ENCODE data around the gene TAAR1.

TAAR1 gene

DNA sequence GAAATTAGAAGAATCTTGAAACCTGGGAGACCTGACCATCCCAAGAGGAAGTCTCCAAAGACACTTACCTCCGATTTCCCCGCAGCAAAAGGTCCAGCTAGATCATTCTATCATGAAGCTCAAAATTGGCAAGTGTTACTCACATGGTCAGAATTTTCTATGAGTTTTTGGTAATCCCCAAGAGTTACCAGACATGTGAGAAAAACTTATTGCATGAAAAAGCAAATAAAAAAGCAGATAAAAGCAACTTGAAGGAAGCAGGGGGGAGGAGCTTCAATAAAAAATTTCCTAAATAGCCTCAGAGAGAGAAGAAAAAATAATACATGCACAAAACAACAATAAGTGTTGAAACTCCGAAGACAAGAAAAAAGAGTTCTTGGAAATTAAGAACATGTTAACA lies 27.5 kb upstream of the TAAR1 start:
- no peak overlapping the region for H2AFZ ChIP-seq (ENCODE audit: low read depth, low read length, severe bottlenecking)

DNA sequence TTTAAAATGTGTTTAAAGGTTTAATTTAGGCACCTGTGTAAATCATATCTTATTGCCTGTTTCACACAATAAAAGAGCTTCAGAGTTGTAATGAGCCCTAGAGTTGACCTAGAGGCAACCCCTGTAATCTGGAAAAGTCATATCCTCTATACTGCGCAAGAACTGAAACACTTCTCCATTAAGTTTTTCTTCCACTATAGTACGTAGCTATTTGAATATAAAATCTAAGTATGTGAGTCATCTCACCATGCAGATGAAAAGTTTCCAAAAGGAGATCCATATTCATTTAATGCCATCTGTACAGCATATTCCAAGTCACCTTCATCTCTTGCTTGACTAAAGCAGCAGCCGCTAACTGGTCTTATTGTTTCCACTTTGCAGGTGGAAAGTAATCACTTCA lies 26.0 kb upstream of the TAAR1 start:
- Histone ChIP-seq H3K9me2 (replicated peaks; ENCODE audit: insufficient read depth, low read length) (no peaks in the 10 kb centered on the region), H3K27me3 (ENCODE audit: low read length) (no peaks in the 10 kb centered on the region), H2AFZ (ENCODE audit: low read depth, low read length, severe bottlenecking) (no peak overlapping the region), H3K79me2 (ENCODE audit: insufficient read depth, low read length) (no peaks in the 10 kb centered on the region), H3K9me3 (ENCODE audit: insufficient read depth, low read length) (no peaks in the 10 kb centered on the region), H3K9ac (ENCODE audit: low read length) (no peak overlapping the region), H3K27ac (ENCODE audit: low read depth, low read length) (no peak overlapping the region), H3K4me3 (ENCODE audit: insufficient read depth, low read length, poor library complexity, severe bottlenecking) (no peak overlapping the region), H3K36me3 (ENCODE audit: low read length) (no peaks in the 10 kb centered on the region), H3K4me2 (ENCODE audit: low read depth, low read length, poor library complexity, severe bottlenecking) (no peak overlapping the region), H4K20me1 (ENCODE audit: low read depth, low read length) (no peaks in the 10 kb centered on the region), H3F3A (ENCODE audit: insufficient read depth) (no peaks in the 10 kb centered on the region)
- TF ChIP-seq EZH2phosphoT487 (conservative IDR thresholded peaks at IDR 0.05; ENCODE audit: low read length) = no peak
- TF ChIP-seq, protein P1, sequence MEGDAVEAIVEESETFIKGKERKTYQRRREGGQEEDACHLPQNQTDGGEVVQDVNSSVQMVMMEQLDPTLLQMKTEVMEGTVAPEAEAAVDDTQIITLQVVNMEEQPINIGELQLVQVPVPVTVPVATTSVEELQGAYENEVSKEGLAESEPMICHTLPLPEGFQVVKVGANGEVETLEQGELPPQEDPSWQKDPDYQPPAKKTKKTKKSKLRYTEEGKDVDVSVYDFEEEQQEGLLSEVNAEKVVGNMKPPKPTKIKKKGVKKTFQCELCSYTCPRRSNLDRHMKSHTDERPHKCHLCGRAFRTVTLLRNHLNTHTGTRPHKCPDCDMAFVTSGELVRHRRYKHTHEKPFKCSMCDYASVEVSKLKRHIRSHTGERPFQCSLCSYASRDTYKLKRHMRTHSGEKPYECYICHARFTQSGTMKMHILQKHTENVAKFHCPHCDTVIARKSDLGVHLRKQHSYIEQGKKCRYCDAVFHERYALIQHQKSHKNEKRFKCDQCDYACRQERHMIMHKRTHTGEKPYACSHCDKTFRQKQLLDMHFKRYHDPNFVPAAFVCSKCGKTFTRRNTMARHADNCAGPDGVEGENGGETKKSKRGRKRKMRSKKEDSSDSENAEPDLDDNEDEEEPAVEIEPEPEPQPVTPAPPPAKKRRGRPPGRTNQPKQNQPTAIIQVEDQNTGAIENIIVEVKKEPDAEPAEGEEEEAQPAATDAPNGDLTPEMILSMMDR (IDR thresholded peaks at IDR 0.05; ENCODE audit: insufficient read depth, low read length, poor library complexity, severe bottlenecking) = no peak

More for the DNA sequence above, 27.5 kb upstream of the TAAR1 start:
- Histone ChIP-seq H3K9ac (ENCODE audit: low read length) (no peak overlapping the region), H3K27ac (ENCODE audit: low read depth, low read length) (no peak overlapping the region), H3K79me2 (ENCODE audit: insufficient read depth, low read length) (no peaks in the 10 kb centered on the region), H4K20me1 (ENCODE audit: low read depth, low read length) (no peaks in the 10 kb centered on the region), H3K9me3 (ENCODE audit: insufficient read depth, low read length) (no peaks in the 10 kb centered on the region), H3K36me3 (ENCODE audit: low read length) (no peaks in the 10 kb centered on the region), H3K4me2 (ENCODE audit: low read depth, low read length, poor library complexity, severe bottlenecking) (no peak overlapping the region), H3K9me2 (replicated peaks; ENCODE audit: insufficient read depth, low read length) (no peaks in the 10 kb centered on the region), H3K27me3 (ENCODE audit: low read length) (no peaks in the 10 kb centered on the region), H3K4me3 (ENCODE audit: insufficient read depth, low read length, poor library complexity, severe bottlenecking) (no peak overlapping the region), H3F3A (ENCODE audit: insufficient read depth) (no peaks in the 10 kb centered on the region)
- TF ChIP-seq EZH2phosphoT487 (conservative IDR thresholded peaks at IDR 0.05; ENCODE audit: low read length) = no peak
- TF ChIP-seq, protein P1 (IDR thresholded peaks at IDR 0.05; ENCODE audit: insufficient read depth, low read length, poor library complexity, severe bottlenecking) = no peak

DNA sequence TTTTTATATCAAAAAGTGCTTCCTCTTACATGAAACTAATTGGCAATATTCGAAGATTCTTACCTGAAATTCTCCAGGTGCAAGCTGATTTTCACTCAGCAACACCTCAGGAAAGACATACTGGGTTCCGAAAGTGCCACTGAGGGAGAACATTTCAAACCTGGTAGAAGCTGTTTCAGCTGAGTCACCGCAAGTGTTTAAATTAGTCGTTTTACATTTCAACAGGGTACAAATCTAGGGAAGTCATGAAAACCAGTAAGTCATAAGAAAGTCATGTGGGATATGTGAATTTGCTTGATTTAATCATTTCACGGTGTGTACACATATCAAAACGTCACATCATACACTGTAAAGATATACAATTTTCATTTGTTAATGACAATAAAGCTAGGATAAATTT lies 25.3 kb upstream of the TAAR1 start:
- Histone ChIP-seq H3K79me2 (ENCODE audit: insufficient read depth, low read length) (no peaks in the 10 kb centered on the region), H3F3A (ENCODE audit: insufficient read depth) (no peaks in the 10 kb centered on the region), H3K4me2 (ENCODE audit: low read depth, low read length, poor library complexity, severe bottlenecking) (no peak overlapping the region), H3K27ac (ENCODE audit: low read depth, low read length) (no peak overlapping the region), H2AFZ (ENCODE audit: low read depth, low read length, severe bottlenecking) (no peak overlapping the region), H3K27me3 (ENCODE audit: low read length) (no peaks in the 10 kb centered on the region), H3K9me2 (replicated peaks; ENCODE audit: insufficient read depth, low read length) (no peaks in the 10 kb centered on the region), H3K4me3 (ENCODE audit: insufficient read depth, low read length, poor library complexity, severe bottlenecking) (no peak overlapping the region), H3K36me3 (ENCODE audit: low read length) (no peaks in the 10 kb centered on the region), H3K9me3 (ENCODE audit: insufficient read depth, low read length) (no peaks in the 10 kb centered on the region), H4K20me1 (ENCODE audit: low read depth, low read length) (no peaks in the 10 kb centered on the region), H3K9ac (ENCODE audit: low read length) (no peak overlapping the region)
- TF ChIP-seq, protein P1 (IDR thresholded peaks at IDR 0.05; ENCODE audit: insufficient read depth, low read length, poor library complexity, severe bottlenecking) = no peak
- TF ChIP-seq EZH2phosphoT487 (conservative IDR thresholded peaks at IDR 0.05; ENCODE audit: low read length) = no peak

All from SU-DHL-6 (cell line).